ENCODE data around the gene EEFSEC.

EEFSEC gene

GRCh38 chr3:128231606-128232005 lies 78.3 kb downstream of the EEFSEC start:
- H2AFZ ChIP-seq (ENCODE audit: low read length) = peak overlapping the region; percentile 20
- H2BK5ac ChIP-seq (ENCODE audit: low read length) = no peak overlapping the region
- H3K4me3 ChIP-seq (ENCODE audit: low read length in 2 of 2) = no peak overlapping the region
- peaks cover 0 to 2% of the 10 kb centered on the region in 2 donors for H3K9me3 ChIP-seq (replicated peaks in 1 of 2; ENCODE audit: control insufficient read depth in 2 of 2, insufficient read depth in 1 of 2, low read depth in 1 of 2, low read length in 2 of 2)
- no peak overlapping the region for H3K4me2 ChIP-seq (ENCODE audit: insufficient read depth, low read length, poor library complexity, severe bottlenecking)
- no CpG with 5 or more reads among the region's 6 CpGs for WGBS, 2 donors (ENCODE audit: extremely low coverage in 2 of 2, insufficient read length in 2 of 2, insufficient replicate concordance in 1 of 2)
- no peak for DNase-seq (ENCODE audit: low spot score)
- no peak overlapping the region for H2BK12ac ChIP-seq (ENCODE audit: low read length)
- H3K36me3 ChIP-seq (replicated peaks in 1 of 2; ENCODE audit: control insufficient read depth in 2 of 2, insufficient read depth in 2 of 2, low read length in 2 of 2) = no peaks in the 10 kb centered on the region
- H3K79me1 ChIP-seq (ENCODE audit: low read depth, low read length) = no peaks in the 10 kb centered on the region
- no peak overlapping the region for H3K4ac ChIP-seq (ENCODE audit: low read length)
- H3K23ac ChIP-seq (ENCODE audit: low read depth, low read length, poor library complexity) = no peak overlapping the region
- no peak overlapping the region for H3K18ac ChIP-seq (ENCODE audit: low read length)
- no peak overlapping the region for H3K9ac ChIP-seq (ENCODE audit: low read depth, low read length, poor library complexity)
- no peak overlapping the region for H3K27ac ChIP-seq (replicated peaks; ENCODE audit: low read length)
- no peak overlapping the region for H2BK15ac ChIP-seq (ENCODE audit: low read length)
- no peak overlapping the region for H2BK120ac ChIP-seq (ENCODE audit: low read depth, low read length)
- no peak overlapping the region for H4K91ac ChIP-seq (ENCODE audit: low read depth, low read length, poor library complexity)
- no peak overlapping the region for H3K14ac ChIP-seq (ENCODE audit: low read length)
- peaks cover 10 to 22% of the 10 kb centered on the region in 2 donors for H3K4me1 ChIP-seq (ENCODE audit: control insufficient read depth in 2 of 2, insufficient read depth in 1 of 2, low read depth in 1 of 2, low read length in 2 of 2)
- no peak overlapping the region for H2AK5ac ChIP-seq (ENCODE audit: low read depth, low read length)
- H3K27me3 ChIP-seq (ENCODE audit: control insufficient read depth in 3 of 3, insufficient read depth in 3 of 3, low read depth in 1 of 3, low read length in 3 of 3) = no peaks in the 10 kb centered on the region
- no peak overlapping the region for H4K8ac ChIP-seq (ENCODE audit: low read depth, low read length)

- H4K91ac ChIP-seq (ENCODE audit: low read depth, low read length, poor library complexity) = no peak overlapping the region
- no peak overlapping the region for H3K9ac ChIP-seq (ENCODE audit: low read depth, low read length, poor library complexity)
- H2BK12ac ChIP-seq (ENCODE audit: low read length) = no peak overlapping the region
- no peak for DNase-seq (ENCODE audit: low spot score)
- H3K4me1 ChIP-seq (ENCODE audit: control insufficient read depth in 2 of 2, insufficient read depth in 1 of 2, low read depth in 1 of 2, low read length in 2 of 2) = peaks cover 9 to 19% of the 10 kb centered on the region in 2 donors
- H4K8ac ChIP-seq (ENCODE audit: low read depth, low read length) = no peak overlapping the region
- no CpG with 5 or more reads among the region's 14 CpGs for WGBS, 2 donors (ENCODE audit: extremely low coverage in 2 of 2, insufficient read length in 2 of 2, insufficient replicate concordance in 1 of 2)
- peak overlapping the region; percentile 12 for H2AK5ac ChIP-seq (ENCODE audit: low read depth, low read length)
- H3K79me1 ChIP-seq (ENCODE audit: low read depth, low read length) = no peaks in the 10 kb centered on the region
- no peak overlapping the region for H3K23ac ChIP-seq (ENCODE audit: low read depth, low read length, poor library complexity)
- H2AFZ ChIP-seq (ENCODE audit: low read length) = no peak overlapping the region
- H3K27me3 ChIP-seq (ENCODE audit: control insufficient read depth in 3 of 3, insufficient read depth in 3 of 3, low read depth in 1 of 3, low read length in 3 of 3) = no peaks in the 10 kb centered on the region
- no peak overlapping the region for H3K27ac ChIP-seq (replicated peaks; ENCODE audit: low read length)
- no peak overlapping the region for H2BK120ac ChIP-seq (ENCODE audit: low read depth, low read length)
- no peak overlapping the region for H3K18ac ChIP-seq (ENCODE audit: low read length)
- H3K14ac ChIP-seq (ENCODE audit: low read length) = no peak overlapping the region
- no peak overlapping the region for H3K4ac ChIP-seq (ENCODE audit: low read length)
- no peaks in the 10 kb centered on the region for H3K36me3 ChIP-seq (replicated peaks in 1 of 2; ENCODE audit: control insufficient read depth in 2 of 2, insufficient read depth in 2 of 2, low read length in 2 of 2)
- H3K9me3 ChIP-seq (replicated peaks in 1 of 2; ENCODE audit: control insufficient read depth in 2 of 2, insufficient read depth in 1 of 2, low read depth in 1 of 2, low read length in 2 of 2) = peaks cover 0 to 2% of the 10 kb centered on the region in 2 donors
- peak overlapping the region in 1 of 2 donors; percentile 63 for H3K4me3 ChIP-seq (ENCODE audit: low read length in 2 of 2)
- no peak overlapping the region for H3K4me2 ChIP-seq (ENCODE audit: insufficient read depth, low read length, poor library complexity, severe bottlenecking)
- no peak overlapping the region for H2BK5ac ChIP-seq (ENCODE audit: low read length)
- no peak overlapping the region for H2BK15ac ChIP-seq (ENCODE audit: low read length)
Observed at GRCh38 chr3:128232376-128233178, 79.3 kb downstream of the EEFSEC start.

GRCh38 chr3:128235207-128235926 lies 82.1 kb downstream of the EEFSEC start:
- DNase-seq (ENCODE audit: low spot score) = no peak
- no peak overlapping the region for H3K27ac ChIP-seq (replicated peaks; ENCODE audit: low read length)
- H2BK5ac ChIP-seq (ENCODE audit: low read length) = no peak overlapping the region
- no peak overlapping the region for H2BK120ac ChIP-seq (ENCODE audit: low read depth, low read length)
- no peaks in the 10 kb centered on the region for H3K9me3 ChIP-seq (replicated peaks in 1 of 2; ENCODE audit: control insufficient read depth in 2 of 2, insufficient read depth in 1 of 2, low read depth in 1 of 2, low read length in 2 of 2)
- H3K4me2 ChIP-seq (ENCODE audit: insufficient read depth, low read length, poor library complexity, severe bottlenecking) = no peak overlapping the region
- H2AFZ ChIP-seq (ENCODE audit: low read length) = no peak overlapping the region
- no CpG with 5 or more reads among the region's 11 CpGs for WGBS, 2 donors (ENCODE audit: extremely low coverage in 2 of 2, insufficient read length in 2 of 2, insufficient replicate concordance in 1 of 2)
- peak overlapping the region; percentile 27 for H3K9ac ChIP-seq (ENCODE audit: low read depth, low read length, poor library complexity)
- peaks cover 12 to 24% of the 10 kb centered on the region in 2 donors for H3K4me1 ChIP-seq (ENCODE audit: control insufficient read depth in 2 of 2, insufficient read depth in 1 of 2, low read depth in 1 of 2, low read length in 2 of 2)
- H3K36me3 ChIP-seq (replicated peaks in 1 of 2; ENCODE audit: control insufficient read depth in 2 of 2, insufficient read depth in 2 of 2, low read length in 2 of 2) = no peaks in the 10 kb centered on the region
- H3K27me3 ChIP-seq (ENCODE audit: control insufficient read depth in 3 of 3, insufficient read depth in 3 of 3, low read depth in 1 of 3, low read length in 3 of 3) = no peaks in the 10 kb centered on the region
- H3K18ac ChIP-seq (ENCODE audit: low read length) = no peak overlapping the region
- H2AK5ac ChIP-seq (ENCODE audit: low read depth, low read length) = no peak overlapping the region
- no peak overlapping the region for H2BK15ac ChIP-seq (ENCODE audit: low read length)
- no peak overlapping the region for H3K4ac ChIP-seq (ENCODE audit: low read length)
- H3K79me1 ChIP-seq (ENCODE audit: low read depth, low read length) = no peaks in the 10 kb centered on the region
- no peak overlapping the region for H3K23ac ChIP-seq (ENCODE audit: low read depth, low read length, poor library complexity)
- no peak overlapping the region for H4K8ac ChIP-seq (ENCODE audit: low read depth, low read length)
- H4K91ac ChIP-seq (ENCODE audit: low read depth, low read length, poor library complexity) = no peak overlapping the region
- H2BK12ac ChIP-seq (ENCODE audit: low read length) = no peak overlapping the region
- H3K4me3 ChIP-seq (ENCODE audit: low read length in 2 of 2) = no peak overlapping the region
- H3K14ac ChIP-seq (ENCODE audit: low read length) = no peak overlapping the region

- Histone ChIP-seq H3K4me3 (ENCODE audit: low read length in 2 of 2) (no peak overlapping the region), H3K4me1 (ENCODE audit: control insufficient read depth in 2 of 2, insufficient read depth in 1 of 2, low read depth in 1 of 2, low read length in 2 of 2) (peaks cover 9 to 21% of the 10 kb centered on the region in 2 donors), H3K18ac (ENCODE audit: low read length) (no peak overlapping the region), H3K4me2 (ENCODE audit: insufficient read depth, low read length, poor library complexity, severe bottlenecking) (no peak overlapping the region), H2BK15ac (ENCODE audit: low read length) (no peak overlapping the region), H2BK120ac (ENCODE audit: low read depth, low read length) (no peak overlapping the region), H2BK12ac (ENCODE audit: low read length) (no peak overlapping the region), H3K9ac (ENCODE audit: low read depth, low read length, poor library complexity) (no peak overlapping the region), H4K91ac (ENCODE audit: low read depth, low read length, poor library complexity) (no peak overlapping the region), H2AK5ac (ENCODE audit: low read depth, low read length) (no peak overlapping the region), H3K36me3 (replicated peaks in 1 of 2; ENCODE audit: control insufficient read depth in 2 of 2, insufficient read depth in 2 of 2, low read length in 2 of 2) (no peaks in the 10 kb centered on the region), H3K79me1 (ENCODE audit: low read depth, low read length) (no peaks in the 10 kb centered on the region), H3K27ac (replicated peaks; ENCODE audit: low read length) (no peak overlapping the region), H3K14ac (ENCODE audit: low read length) (no peak overlapping the region), H2BK5ac (ENCODE audit: low read length) (no peak overlapping the region), H3K27me3 (ENCODE audit: control insufficient read depth in 3 of 3, insufficient read depth in 3 of 3, low read depth in 1 of 3, low read length in 3 of 3) (no peaks in the 10 kb centered on the region), H3K23ac (ENCODE audit: low read depth, low read length, poor library complexity) (no peak overlapping the region), H2AFZ (ENCODE audit: low read length) (no peak overlapping the region), H3K9me3 (replicated peaks in 1 of 2; ENCODE audit: control insufficient read depth in 2 of 2, insufficient read depth in 1 of 2, low read depth in 1 of 2, low read length in 2 of 2) (no peaks in the 10 kb centered on the region), H4K8ac (ENCODE audit: low read depth, low read length) (no peak overlapping the region), H3K4ac (ENCODE audit: low read length) (no peak overlapping the region)
- no peak for DNase-seq (ENCODE audit: low spot score)
- WGBS, 2 donors (ENCODE audit: extremely low coverage in 2 of 2, insufficient read length in 2 of 2, insufficient replicate concordance in 1 of 2) = no CpG with 5 or more reads among the region's 8 CpGs
Observed at GRCh38 chr3:128236657-128237056, 83.4 kb downstream of the EEFSEC start.
